GM12891 (cell line): ENCODE data around the gene RAPGEF5.
"Not testable (repeated sequence)": the region's sequence is repeated elsewhere in the genome, so short reads cannot be mapped to it uniquely, and the experiment has no call there.

Source experiments
- DNase-seq: peaks from one replicate; pipeline ENCODE4 v3.0.0; 2011; ENCODE audit warnings: low spot score; ENCODE audit not compliant: insufficient read length
- FAIRE-seq: peaks from 2 replicates; lab custom pipeline; 2011; peaks lifted over from hg19 to GRCh38; lab: Jason Lieb, UNC
- PAX5 ChIP-seq: IDR thresholded peaks from 2 replicates; pipeline ENCODE4 v1.6.1; 2011; ENCODE audit warnings: low read length, moderate library complexity, mild to moderate bottlenecking; ENCODE audit not compliant: insufficient read depth, severe bottlenecking
- POLR2A ChIP-seq: IDR thresholded peaks from 2 replicates; pipeline ENCODE4 v1.6.1; 2011; ENCODE audit warnings: low read depth, low read length, control low read depth
- POLR2AphosphoS5 ChIP-seq: IDR thresholded peaks from 2 replicates; pipeline ENCODE4 v1.6.1; 2011; ENCODE audit warnings: low read depth, low read length, control low read depth
- POU2F2 ChIP-seq: IDR thresholded peaks from 2 replicates; pipeline ENCODE4 v1.6.1; 2011; ENCODE audit warnings: low read depth, mild to moderate bottlenecking, control low read depth, low read length, moderate library complexity
- SPI1 ChIP-seq: IDR thresholded peaks from 2 replicates; pipeline ENCODE4 v1.6.1; 2011; ENCODE audit warnings: low read depth, low read length, control low read depth
- TAF1 ChIP-seq: IDR thresholded peaks from 2 replicates; pipeline ENCODE4 v1.6.1; 2011; ENCODE audit warnings: low read depth, low read length, control low read depth

The RAPGEF5 gene

DNA sequence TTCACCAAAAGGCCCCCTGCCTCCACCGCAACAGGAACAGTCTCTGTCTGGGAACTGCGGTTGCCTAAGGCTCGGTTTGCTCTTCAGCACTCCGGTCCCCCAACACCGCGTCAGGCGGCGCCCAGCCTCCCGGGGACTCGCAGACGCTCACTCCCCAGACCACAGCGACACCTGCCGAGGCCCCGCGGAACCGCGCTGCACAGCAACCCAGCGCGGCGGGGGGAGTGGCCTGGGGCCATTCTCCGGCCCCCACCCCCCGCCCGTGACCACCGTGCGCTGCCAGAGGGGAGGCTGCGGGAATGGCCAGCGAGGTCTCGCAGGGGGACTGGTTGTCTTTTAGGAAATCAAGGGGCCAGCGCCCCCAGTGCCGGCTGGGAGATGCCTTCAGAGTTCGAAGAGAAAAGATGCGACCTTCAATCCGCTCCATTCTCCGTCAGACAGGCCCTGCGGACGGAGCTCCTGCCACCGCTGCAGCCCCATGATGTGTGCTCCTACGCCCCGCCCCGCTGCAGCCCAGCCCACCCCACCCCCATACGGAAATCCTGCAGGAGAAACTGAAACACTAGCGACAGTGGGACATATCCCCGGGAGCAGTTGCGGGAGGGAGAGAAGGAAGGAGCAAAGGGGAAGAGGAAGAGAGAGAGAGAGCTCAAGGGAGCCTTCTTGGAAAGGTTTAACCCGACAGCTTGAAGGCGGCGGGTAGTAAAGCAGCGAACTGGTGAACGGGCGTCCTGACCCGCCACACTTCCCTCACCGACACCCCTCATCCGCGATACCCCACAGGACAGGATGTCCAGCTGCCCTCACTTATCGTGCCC lies 273.9 kb downstream of the RAPGEF5 start:
- FAIRE-seq (peak; percentile 96), DNase-seq (peak; percentile 91)
- TF ChIP-seq TAF1 (no peak), PAX5 (peak; percentile 35)

DNA sequence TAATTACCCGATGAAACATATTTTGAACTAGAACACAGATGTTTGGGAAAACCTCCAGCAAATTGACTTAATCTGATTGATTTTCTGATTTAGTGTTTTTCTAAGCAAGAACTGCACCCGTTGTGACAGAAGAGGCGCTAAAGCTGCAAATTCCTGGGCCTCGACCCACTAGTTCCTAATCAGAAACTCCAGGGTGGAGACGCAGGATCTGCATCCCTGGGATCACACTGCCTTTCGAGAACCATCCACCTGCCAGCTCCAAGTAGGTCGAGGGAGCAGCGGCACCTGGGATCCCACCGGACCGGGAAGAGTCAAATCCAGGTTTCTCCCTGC lies 274.4 kb downstream of the RAPGEF5 start:
- DNase-seq (no peak), FAIRE-seq (no peak)
- no peak for TF ChIP-seq SPI1
- no peak for TF ChIP-seq POU2F2
- TF ChIP-seq PAX5 = no peak

DNA sequence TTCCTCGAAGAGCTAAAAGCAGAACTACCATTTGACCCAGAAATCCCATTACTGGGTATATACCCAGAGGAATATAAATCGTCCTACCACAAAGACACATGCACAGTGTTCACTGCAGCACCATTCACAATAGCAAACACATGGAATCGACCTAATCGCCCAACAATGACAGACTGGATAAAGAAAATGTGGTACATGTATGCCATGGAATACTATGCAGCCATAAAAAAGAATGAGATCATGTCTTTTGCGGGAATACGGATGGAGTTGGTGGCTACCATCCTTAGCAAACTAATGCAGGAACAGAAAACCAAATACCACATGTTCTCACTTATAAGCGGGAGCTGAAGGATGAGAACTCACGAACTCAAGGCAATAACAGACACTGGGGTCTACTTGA lies 276.7 kb downstream of the RAPGEF5 start:
- FAIRE-seq = not testable (repeated sequence)

DNA sequence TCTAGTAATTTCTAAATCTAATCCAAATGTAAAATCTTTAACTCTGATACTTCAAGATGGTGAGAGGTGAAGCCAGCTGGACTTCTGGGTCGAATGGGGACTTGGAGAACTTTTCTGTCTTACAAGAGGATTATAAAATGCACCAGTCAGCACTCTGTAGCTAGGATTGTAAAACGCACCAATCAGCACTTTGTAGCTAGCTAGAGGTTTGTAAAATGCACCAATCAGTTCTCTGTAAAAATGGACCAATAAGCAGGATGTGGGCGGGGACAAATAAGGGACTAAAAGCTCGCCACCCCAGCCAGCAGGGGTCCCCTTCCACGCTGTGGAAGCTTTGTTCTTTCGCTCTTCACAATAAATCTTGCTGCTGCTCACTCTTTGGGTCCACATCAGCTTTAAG lies 278.1 kb downstream of the RAPGEF5 start:
- DNase-seq = not testable (repeated sequence)

More for the DNA sequence above, 276.7 kb downstream of the RAPGEF5 start:
- not testable (repeated sequence) for DNase-seq

DNA sequence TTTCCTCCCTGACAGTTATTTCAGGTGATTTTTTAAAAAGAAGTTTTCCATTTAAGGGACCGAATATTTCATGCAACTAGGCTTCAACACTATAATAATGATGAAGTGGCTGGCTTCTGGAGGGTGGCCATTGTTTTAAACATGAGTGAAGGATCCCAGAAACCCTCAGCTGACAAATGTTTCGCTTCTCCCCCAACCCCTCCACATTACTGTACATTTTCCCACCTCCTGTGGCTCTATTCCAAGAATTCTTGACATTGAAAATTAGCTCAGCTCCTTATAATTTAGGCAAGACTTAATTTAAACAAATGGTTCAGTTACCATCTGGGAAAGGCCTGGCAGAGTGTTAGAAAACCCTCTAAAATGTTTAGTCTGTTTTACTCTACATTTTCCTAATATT lies 281.4 kb downstream of the RAPGEF5 start:
- no peak for FAIRE-seq
- no peak for DNase-seq
- no peak for TF ChIP-seq POLR2AphosphoS5
- no peak for TF ChIP-seq SPI1
- no peak for TF ChIP-seq POU2F2
- TF ChIP-seq TAF1 = no peak
- TF ChIP-seq POLR2A = no peak
- TF ChIP-seq PAX5 = no peak

More for the DNA sequence above, 278.1 kb downstream of the RAPGEF5 start:
- not testable (repeated sequence) for FAIRE-seq

DNA sequence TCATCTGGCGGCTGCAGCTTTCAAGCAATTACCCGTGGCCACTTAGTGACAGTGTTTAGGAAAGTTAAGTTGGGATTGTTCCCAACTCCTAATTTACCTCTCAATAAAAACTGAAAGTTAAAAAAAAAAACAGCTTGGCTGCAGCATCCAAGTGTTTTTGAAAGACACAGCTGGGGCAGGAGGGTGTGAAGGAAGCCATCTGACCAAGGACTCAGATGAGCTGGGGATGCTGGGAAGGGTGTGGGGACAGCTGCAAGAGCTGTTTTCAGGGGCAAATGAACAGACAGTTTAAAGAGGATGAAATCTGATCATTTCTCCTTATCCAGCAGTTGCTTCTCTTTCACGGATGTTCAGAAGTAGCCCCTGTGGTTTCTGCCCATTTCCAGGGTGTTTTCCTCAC lies 282.1 kb downstream of the RAPGEF5 start:
- no peak for FAIRE-seq
- TF ChIP-seq TAF1 = no peak
- TF ChIP-seq POLR2AphosphoS5 = no peak
- TF ChIP-seq SPI1 = no peak
- TF ChIP-seq POU2F2 = no peak
- no peak for TF ChIP-seq PAX5
- no peak for TF ChIP-seq POLR2A
- no peak for DNase-seq
